ENCODE data around the gene PPM1F.

Gene PPM1F

GRCh38 chr22:21975854-21976345 lies 23.3 kb upstream of the PPM1F start:
- DNase-seq: no peak

- no peak for DNase-seq
These were observed 22.6 kb upstream of the PPM1F start for GRCh38 chr22:21975273-21975672.

- no peak for DNase-seq
These were observed 21.5 kb upstream of the PPM1F start for GRCh38 chr22:21974058-21974649.

GRCh38 chr22:21972806-21973205 lies 20.2 kb upstream of the PPM1F start:
- DNase-seq: no peak

- DNase-seq: peak; percentile 73 to 76
These were observed 19.7 kb upstream of the PPM1F start for GRCh38 chr22:21972293-21972779.

GRCh38 chr22:21971858-21972275 lies 19.2 kb upstream of the PPM1F start:
- DNase-seq: no peak

GRCh38 chr22:21970800-21971617 lies 18.4 kb upstream of the PPM1F start:
- DNase-seq: no peak

- DNase-seq: no peak
These were observed 17.6 kb upstream of the PPM1F start for GRCh38 chr22:21970037-21970799.

- DNase-seq: no peak
These were observed 15.9 kb upstream of the PPM1F start for GRCh38 chr22:21968452-21969129.

GRCh38 chr22:21967693-21968271 lies 15.1 kb upstream of the PPM1F start:
- no peak for DNase-seq

GRCh38 chr22:21966643-21967516 lies 14.2 kb upstream of the PPM1F start:
- no peak for DNase-seq

GRCh38 chr22:21965762-21966288 lies 13.2 kb upstream of the PPM1F start:
- no peak for DNase-seq

GRCh38 chr22:21964918-21965484 lies 12.4 kb upstream of the PPM1F start:
- no peak for DNase-seq

- no peak for DNase-seq
These were observed 11.6 kb upstream of the PPM1F start for GRCh38 chr22:21964234-21964633.

- DNase-seq: no peak
These were observed 11.2 kb upstream of the PPM1F start for GRCh38 chr22:21963790-21964211.

GRCh38 chr22:21963286-21963685 lies 10.6 kb upstream of the PPM1F start:
- no peak for DNase-seq

- no peak for DNase-seq
These were observed 10.0 kb upstream of the PPM1F start for GRCh38 chr22:21962655-21962949.

GRCh38 chr22:21961886-21962654 lies 9.4 kb upstream of the PPM1F start:
- DNase-seq: no peak

GRCh38 chr22:21961127-21961867 lies 8.6 kb upstream of the PPM1F start:
- no peak for DNase-seq

Measured in activated T-cell treated with anti-CD3 and anti-CD28 coated beads, Interleukin-2, amount 50 U/mL, for 48 hours (primary cell).